Activated T-cell treated with anti-CD3 and anti-CD28 coated beads for 48 hours (primary cell): ENCODE results near the gene CALY.

Experiments
- DNase-seq: peaks from one replicate; pipeline ENCODE4 v3.0.0-alpha.2; 2020; ENCODE audit warnings: low read depth

The CALY gene

DNA sequence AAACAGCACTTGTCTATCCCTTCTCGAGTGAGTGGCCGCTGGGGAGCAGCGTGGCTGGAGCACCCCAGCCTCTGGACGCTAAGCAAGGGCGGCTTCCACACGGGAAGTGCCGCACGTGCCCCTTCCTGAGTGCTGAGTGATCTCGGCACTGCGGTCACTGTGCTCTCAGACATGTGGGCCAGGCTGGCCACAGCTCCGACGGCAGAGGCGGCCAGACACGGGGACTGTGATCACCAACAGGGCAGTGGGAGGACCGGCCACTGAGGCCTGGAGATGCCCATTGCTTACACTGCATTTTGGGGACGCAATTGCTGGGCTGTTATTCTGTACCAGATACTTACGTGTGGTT is 29.4 kb upstream of the CALY start:
- no peak for DNase-seq

DNA sequence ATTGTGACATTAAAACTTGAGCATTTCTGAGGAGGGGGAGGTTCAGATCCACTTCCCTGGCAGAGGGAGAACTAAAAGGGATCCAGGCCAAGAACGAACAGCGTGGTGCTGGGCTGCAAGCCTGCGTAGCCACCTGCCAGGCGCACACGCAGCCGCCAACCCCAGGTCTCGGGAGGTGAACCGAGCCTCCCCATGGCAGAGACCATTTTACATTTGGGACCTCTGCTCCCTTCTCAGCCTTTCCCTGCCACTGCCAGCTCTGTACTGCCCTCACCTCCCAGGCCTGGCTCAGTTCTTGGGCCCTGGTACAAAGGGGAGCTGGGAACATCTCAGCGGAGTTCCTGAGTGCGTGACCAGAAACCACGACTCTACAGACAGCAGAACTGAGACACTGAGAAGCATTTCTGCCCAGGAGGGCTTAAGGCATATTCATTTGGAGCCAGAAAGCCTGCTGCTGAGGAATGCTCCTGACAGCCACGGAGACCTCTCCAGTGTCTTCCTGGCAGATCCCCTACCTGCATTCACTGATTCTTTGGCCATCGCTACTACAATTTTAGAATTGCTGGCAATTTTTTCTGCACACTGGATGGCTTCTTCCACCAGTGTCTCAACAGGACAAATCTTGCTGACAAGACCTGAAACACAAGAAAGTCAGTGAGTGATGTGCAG is 28.9 kb upstream of the CALY start:
- DNase-seq = no peak

DNA sequence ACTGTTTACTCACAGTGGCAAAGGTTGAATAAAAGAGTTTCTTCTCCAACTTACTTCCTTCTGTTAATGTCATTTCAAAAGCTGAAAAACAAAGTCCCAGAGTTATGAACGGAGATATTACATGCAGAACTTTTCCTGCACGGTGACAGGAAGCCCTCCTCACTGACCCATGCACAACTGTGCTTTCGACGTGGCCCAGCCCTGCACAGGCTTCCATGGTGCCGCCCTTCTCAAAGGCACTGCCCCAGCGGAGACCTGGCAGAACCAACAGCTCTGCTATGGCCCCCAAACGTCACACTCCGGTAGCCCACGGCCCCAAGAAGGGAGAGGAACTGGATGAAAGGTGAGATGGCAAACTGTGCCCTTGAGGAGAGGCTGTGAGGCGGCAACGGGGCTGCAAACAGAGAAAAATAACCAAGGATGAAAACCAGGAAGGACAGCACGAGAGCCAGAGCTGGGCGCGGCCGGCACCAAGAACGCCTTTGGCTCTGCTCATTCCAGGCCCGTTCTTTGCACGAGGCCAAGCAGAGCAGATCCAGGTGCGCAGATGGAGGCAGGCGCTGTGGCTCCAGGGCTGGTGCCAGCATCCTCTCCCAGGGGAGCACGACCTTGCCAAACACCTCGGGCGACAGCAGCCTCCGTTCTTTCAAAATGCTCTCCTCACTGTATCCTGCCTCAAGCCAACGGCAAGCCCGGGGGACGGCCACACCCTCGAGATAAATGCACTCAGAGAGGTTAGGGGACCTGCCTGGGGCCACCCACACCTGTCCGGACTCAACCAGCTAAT is 28.1 kb upstream of the CALY start:
- DNase-seq = no peak

DNA sequence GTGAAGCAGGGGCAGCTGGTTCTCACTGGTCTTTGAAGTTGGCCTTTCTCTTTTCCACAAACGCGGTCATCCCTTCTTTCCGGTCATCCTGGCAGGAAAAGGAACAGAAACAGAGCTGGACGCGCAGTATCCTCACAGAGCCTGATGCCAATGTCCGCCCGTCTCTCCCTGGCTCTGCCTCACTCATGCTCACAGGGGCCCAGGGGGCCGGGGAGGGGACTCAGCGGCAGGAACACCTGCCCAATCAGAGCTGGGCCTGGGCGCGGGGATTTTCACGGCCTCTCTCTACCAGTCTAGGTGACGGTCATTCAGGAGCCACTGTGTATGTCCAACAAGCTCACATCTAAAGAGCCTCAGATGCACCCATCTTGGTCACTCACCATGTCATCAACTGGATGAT is 26.1 kb upstream of the CALY start:
- DNase-seq = no peak

DNA sequence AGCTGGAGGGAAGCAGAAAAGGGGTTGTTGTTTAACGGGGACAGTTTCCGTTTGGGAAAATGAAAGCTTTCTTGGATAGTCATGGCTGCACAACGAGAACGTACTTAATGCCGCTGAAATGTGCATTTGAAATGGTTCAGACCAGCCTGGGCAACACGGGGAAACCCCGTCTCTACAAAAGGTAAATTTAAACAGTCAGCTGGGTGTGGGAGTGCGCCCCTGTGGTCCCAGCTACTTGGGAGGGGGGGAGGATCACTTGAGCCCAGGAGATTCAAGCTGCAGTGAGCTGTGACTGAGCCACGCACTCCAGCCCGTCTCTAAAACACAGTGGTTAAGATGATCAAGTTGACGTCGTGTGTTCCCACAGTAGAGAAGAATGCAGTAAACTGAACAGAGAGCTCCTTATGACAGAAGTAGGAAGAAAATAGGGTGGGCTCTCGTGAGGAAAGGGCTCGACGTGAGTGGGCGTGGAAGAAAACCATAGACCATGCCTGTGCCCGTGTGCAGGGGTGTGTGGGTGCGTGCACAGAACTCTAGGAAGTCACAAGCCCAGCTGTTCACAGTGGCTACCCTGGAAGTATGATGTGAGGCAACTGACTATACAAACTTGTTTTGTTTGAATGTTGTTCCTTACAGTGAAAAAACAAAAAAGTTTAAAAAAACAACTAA is 25.2 kb upstream of the CALY start:
- no peak for DNase-seq

DNA sequence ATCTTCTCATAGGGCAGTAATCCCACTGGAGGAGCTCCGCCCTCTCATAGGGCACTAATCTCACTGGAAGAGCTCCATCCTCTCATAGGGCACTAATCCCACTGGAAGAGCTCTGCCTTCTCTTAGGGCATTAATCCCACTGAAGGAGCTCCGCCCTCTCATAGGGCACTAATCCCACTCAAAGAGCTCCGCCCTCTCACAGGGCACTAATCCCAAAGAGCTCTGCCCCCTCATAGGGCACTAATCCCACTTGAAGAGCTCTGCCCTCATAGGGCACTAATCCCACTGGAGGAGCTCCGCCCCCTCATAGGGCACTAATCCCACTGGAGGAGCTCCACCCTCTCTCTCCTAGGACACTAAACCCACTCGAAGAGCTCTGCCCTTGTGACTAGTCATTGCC is 24.5 kb upstream of the CALY start:
- no peak for DNase-seq

DNA sequence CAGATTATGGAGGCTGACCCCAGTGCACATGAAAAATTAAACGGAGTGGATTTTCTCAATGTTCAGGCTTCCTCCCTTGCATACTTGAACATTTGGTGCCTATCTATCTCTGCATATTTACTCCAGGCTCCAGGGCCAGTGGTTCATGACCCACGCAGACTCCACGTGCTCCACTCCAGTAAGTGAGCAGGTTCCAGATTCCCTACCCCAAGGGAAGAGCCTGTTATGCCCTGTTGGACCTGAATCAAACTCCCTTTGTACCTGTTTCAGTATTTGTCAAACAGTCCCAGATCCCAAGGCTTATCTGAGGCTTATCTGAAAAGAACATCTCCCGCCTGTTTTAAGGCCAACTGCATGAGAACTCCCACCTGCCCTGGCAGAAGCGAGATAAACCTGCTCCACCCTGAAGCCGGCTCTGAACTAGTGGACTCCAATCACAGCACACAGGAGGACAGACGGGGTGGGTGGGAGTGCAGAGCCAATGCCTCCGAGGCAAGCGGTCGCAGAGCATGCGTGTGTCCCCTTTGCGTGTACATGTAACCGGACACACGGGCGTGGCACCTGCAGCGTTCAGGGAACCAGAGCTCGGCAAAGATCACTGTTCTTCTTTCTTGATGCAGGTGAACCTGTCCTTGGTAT is 23.4 kb upstream of the CALY start:
- DNase-seq = no peak

DNA sequence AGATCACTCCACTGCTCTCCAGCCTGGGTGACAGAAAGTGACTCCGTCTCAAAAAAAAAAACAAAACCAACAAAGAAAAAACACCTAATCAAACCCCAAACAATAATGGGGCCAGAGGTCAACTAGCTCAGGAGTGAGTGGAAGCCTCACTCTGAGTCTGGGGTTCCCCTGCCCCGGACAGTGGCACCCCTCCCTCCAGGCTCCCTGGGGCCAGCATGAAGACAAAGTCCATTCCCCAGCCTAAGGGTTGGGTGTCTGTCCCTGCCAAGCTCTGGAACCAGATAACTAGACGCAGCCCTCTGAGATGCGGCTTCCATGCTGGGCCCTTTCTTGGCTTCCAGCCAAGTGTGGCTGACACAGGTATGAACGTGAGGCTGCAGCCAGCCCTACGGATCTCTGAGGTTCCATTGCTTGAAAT is 22.9 kb upstream of the CALY start:
- DNase-seq = no peak

DNA sequence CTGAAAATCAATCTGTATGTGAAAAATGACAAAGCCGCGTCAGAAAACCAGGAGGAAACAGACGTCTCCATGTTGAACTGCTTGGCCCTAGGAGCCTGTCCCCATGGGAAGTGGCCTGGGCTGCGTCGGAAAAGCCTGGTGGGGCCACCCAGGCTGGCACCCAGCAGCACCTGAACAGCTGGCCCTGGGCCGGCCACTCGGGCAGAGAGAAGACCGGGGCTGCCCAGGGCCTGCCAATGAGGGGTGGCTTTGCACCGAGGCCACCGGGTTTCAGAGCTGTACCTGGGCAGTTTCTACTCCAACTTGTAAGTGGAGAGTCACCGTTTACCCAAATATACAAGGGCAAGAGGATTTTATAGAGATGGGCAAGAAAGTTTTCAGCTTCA is 22.2 kb upstream of the CALY start:
- no peak for DNase-seq

DNA sequence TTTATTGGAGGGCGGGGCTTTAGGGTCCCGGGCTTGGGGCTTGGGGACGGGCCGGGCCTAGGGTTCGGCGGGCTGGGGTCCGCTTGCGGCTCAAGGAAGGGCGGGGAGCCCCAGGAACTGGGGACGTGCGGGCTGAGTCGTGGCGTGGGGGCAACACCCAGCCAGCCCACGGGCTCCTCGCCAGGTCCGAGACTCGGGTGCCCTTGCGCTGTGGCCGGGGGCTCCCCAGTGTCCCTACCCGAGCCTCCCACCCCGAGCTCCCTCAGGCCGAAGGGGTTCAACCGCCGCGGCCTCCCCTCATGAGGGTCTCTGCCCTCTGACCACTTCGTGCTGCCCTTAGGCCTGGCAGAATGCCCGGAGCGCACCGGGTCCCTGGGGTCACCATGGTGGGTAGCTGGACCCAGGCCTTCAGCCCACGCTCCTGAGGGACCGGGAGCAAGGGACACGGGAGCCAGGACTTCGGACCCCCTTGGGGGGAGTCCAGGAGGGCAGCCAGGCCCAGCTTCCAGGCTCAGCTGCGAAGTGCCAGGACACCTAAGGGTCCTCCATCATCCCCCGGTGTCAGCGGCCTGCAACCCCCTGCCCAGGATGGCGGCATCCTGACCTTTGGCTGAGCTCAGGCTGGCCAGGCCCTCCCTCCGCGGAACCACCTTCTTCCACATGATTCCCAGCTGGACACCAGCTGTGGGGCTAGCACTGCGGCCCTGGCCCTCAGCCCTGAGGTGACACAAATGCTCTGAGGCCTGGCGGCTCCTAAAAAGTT is 21.6 kb upstream of the CALY start:
- no peak for DNase-seq

DNA sequence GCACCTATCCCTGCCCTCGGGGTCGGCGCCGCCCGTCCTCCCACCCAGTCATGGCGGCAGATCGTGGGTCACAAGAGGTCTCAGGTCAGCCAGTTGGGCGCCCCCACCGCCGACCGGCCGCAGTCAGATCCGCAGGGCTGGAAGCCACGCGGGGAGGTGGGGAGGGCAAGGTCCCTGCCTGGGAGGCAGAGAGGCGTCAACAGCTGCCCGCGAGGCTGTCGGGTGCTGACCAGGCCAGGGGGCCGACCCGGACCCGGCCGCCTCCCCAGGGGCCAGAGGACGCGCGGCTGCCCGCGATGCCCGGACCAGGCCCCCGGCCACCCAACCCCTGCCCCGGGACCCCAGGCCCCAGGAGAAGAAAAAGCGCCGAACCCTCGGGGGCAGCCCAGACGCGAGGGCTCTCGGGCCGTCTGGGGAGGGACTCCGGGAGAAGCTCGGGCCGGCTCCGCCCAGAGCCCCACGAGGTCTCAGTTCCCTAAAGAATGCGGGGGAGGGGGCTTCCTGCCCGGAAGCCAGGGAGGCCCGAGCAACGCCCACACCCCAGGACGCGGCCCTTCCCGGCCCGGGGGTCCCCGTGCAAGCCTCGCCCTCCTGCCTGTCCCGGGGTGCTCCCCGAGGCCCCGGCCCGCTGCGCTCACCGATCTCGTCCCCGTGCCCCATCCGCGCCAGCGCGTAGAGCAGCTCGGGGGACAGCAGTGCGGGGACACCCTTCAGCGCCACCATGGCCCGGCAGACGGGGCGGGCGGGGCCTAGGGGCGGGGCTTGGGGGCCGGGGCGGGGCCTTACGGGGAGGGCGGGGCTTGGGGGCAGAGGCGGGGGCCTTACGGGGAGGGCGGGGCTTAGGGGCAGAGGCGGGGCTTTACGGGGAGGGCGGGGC is 20.8 kb upstream of the CALY start, which contains the start of gene FUOM:
Gene FUOM, minus strand, starts transcription at position 735 of the 877 bp plus-strand sequence. Its CDS starts 12 bp downstream, at position 723.
- peak; percentile 70 for DNase-seq

DNA sequence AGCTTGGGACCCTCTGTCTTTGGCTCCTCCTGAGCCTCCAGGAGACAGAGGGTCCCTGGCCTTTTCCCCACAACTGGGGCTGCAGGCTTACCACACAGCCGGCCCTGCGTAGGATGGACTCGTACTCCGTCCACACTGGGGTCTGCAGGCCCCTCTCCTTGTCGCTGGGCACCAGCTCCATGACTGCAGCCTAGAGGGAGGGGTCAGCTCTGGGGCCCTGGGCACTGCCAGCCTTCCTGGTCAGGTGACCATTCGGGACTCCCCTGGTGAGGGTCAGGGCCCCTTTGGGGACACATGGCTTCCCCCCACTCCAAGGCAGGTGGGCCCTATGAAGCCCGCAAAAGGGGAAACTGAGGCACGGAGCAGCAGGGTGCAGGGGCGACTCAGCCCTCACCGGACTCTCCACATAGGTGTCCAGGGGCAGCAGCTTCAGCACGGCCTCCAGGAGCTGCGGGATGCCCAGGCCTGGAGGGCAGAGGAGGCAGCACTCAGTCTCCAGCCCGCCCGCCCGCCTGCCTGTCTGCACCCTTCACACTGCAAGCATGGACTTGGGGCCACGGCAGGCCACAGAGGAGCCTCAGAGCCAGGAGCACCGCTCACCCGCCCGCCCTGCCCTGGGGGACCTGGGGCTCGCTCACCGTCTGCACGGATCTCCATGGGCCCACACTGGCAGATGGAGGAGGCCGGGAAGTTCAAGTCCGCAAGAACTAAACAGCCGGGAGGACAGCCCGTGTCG is 20.0 kb upstream of the CALY start:
- DNase-seq = no peak

DNA sequence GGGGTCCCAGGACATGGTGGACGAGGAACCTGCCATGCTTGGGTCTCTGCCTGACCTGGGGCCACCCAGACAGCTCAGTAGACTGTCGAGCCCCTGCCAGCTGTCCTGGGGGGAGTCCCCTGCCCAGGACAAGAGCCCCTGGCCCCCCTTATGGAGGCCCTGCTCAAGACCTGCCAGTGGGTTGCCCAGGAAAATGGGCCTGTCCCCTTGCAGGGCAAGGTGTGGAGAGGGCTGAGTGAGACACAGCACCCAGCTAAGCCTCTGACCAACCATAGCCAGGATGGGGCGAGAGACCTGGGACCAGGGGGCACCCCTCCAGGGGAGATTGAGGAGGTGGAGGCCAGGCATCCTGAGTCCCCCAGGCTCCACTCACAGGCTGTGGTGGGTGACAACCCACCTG is 19.3 kb upstream of the CALY start:
- no peak for DNase-seq

DNA sequence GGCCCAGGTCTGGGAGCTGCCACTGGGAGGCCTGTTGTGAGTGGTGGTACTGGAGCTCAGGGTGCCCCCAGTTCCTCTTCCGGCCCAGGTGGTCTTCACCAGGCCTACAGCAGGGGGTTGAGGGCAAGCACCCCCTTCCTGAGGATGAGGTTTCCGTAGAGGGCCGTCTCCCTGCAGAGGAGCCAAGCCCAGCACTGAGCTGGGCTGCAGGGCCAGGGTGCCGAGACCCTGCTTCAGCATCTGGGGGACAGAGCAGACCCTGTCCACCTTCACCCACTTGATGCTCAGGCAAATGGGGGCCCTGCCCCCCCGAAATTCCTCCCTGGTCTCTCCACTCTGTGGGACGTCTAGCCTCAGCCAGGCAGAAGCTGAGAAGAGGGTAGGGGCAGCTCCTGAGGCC is 18.6 kb upstream of the CALY start:
- no peak for DNase-seq

DNA sequence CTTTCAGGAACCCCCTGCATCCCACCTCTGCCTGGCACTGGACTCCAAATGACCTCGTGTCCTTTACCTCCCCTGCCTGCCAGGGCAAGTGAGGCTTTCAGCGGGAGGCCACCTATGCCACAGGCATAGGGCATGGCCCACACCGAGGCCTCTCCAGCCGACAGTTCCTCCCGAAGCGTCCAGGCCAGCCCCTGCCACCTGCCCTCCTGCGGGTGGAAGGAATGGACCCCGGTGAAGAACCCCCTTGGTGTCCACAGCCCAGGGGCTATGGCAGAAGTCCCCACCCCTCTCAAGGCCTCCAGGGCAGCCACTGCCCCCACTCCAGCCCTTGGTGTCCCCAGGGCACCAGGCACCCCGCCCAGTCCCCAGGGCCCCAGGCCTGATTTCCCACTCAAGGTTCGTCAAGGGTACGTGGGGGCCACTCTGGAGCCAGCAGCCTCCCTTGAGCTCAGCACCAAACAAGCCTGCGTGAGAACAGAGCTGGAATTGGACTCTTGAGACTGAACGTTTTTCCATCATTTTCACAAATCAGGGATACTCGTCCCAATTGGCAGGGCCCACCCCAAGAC is 18.1 kb upstream of the CALY start:
- DNase-seq = no peak

DNA sequence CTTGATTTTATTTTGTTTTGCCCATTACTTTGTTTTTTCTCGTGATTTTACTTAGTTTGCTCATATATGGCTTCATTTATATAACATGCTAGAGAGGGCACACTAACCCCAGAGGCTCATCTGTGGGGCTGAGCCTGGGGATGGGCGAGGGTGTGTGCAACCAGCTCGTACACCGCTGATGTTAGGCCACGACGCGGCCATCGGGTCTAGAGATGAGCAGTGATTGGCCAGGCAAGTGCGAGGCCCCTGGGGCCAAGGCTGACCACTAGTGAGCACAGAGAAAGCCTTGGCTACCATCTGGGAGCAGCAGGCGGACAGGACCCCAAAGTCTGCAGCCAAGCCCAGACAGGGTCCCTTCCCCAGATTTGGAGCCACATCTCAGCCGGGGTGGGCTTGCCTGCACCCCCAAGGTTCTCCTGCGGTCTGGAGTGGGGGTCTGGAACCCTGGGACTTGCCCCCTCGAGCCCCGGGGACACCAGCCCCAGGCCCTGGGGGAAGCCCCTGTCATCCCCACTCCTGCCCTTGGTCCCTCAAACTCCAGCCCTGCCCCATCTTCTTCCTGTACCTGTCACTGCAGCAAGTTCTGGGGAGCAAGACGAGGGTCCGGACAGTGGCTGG is 17.4 kb upstream of the CALY start:
- no peak for DNase-seq

DNA sequence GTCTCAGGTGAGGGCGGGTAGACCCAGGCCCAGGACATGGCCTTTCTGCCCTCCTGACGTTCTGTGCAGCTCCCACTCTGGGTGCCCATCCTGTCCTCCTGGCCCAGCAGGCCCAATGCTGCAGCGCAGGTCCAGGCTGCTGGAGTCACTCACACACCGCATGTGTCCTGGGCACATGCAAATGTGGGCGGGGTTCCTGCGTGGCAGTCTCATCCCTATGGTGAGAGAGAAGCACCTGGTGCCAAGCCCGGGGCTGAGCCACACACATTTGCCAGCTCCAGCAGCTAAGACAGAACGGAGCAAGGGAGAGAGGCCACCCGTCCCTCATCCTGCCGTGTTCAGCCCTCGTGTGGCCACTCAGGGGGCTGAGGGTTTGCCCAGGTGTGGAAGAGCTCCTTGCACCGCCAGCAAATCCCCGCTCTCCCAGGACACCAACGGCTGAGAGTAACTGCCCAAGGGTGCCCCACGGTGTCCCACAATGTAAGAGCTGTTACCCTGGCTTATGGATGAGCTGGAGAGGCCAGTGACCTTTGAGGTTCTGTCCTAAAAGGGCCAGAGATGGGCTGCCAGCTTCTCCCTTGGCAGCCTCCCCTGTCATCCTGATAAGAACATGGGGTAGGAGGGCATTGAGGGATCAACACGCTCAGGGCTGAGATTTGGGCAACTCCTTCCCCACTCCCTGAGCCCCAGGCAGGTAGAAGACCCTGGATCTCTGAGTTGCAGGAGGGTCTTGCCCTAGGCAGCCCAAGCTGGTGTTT is 16.7 kb upstream of the CALY start:
- no peak for DNase-seq

DNA sequence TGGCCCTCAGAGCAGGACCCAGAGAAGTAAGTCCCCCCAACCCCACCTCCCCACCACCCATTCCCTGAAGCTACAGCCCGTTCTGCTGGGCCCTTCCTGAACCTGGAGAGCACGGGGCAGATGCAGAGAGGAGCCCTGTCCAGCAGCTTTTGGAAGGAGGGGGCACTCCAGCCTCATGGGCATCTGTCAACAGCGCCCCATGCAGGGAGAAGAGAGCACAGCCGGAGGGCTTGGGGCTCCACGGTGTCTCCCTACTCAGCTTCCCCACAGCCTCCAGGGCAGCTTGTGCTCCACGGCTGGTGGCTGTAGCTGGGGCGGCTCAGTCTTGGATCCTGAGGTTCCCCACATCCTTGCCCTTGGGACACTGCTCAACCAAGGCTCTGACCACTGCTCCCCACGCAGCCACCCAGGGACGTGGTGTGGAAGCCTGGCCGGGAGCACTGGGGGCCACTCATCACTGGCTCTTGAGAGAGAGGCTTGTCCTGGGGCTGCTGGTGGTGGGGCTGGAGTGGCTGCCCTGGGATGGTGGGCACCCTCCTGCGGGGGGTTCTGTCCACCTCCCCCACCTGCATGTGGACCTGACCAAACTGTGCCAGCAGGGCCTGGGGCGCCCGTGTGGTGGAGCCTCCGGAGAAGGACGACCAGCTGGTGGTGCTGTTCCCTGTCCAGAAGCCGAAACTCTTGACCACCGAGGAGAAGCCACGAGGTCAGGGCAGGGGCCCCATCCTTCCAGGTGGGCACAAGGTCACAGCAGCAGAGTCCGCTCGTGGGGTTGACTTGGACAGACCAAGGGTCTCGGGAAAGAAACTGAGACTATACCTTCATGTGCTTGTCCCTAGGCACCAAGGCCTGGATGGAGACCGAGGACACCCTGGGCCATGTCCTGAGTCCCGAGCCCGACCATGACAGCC is 15.0 kb upstream of the CALY start:
- DNase-seq = no peak
